Peyer's patch (tissue), 4 donors: Measurements from ENCODE around the gene ILDR2.

ENCODE experiments used
- CTCF ChIP-seq, 6 experiments: fragments of 450-650 bp in 4 of 6; fragments of 200-600 bp in 2 of 6; sonication (generic) in 1 of 6; IDR thresholded peaks; one replicate each; pipeline ENCODE4 v1.5.1; 2017 to 2019; ENCODE audit warnings: antibody characterized with exemption in 6 of 6, mild to moderate bottlenecking in 3 of 6, moderate library complexity in 1 of 6
- POLR2A ChIP-seq, 2 donors: fragments of 450-650 bp; IDR thresholded peaks; one replicate each; pipeline ENCODE4 v1.5.1; 2017; ENCODE audit warnings: antibody characterized with exemption in 2 of 2, mild to moderate bottlenecking in 2 of 2, moderate library complexity in 2 of 2

GRCh38 chr1:166884040-166884642 lies 91.2 kb downstream of the ILDR2 start:
- TF ChIP-seq CTCF (IDR thresholded peaks at IDR 0.05) (peak; percentile 16 to 55 (median 52)), POLR2A (IDR thresholded peaks at IDR 0.05) (no peak)
